Panc1 (cell line): Measurements from ENCODE around the gene CDC42.
"Not testable (repeated sequence)": the region's sequence is repeated elsewhere in the genome, so short reads cannot be mapped to it uniquely, and the experiment has no call there.

Experiments used
- POLR2AphosphoS5 ChIP-seq: IDR thresholded peaks from 2 replicates; pipeline ENCODE4 v1.6.1; 2012; ENCODE audit warnings: mild to moderate bottlenecking, low read depth, low read length, moderate library complexity
- SIN3A ChIP-seq: IDR thresholded peaks from 2 replicates; pipeline ENCODE4 v1.6.1; 2012; ENCODE audit warnings: low read depth, mild to moderate bottlenecking, low read length, moderate library complexity, borderline replicate concordance; ENCODE audit not compliant: insufficient read depth
- TF ChIP-seq, protein P1 (sequence below): fragments of 450-650 bp; IDR thresholded peaks from 2 replicates; pipeline ENCODE4 v1.5.1; 2017; ENCODE audit warnings: mild to moderate bottlenecking

DNA sequence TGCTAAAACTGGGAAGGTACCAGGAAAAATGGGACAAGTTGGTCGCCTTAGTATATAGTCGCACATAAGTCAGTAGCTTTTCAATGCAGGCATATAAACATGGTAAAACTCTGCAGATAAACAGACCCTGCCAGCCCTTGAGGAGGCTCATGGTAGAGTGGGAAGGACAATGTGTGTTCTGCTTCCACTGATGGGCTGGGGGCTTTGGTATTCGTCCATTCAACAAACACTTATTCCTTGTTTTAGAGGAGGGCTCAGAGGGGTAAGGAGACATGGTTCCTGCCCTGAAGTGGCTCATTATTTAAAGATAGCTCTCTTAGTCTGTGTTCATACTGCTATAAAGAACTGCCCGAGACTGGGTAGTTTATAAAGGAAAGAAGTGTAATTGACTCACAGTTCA, 39.8 kb upstream of the CDC42 start:
- TF ChIP-seq, protein P1, sequence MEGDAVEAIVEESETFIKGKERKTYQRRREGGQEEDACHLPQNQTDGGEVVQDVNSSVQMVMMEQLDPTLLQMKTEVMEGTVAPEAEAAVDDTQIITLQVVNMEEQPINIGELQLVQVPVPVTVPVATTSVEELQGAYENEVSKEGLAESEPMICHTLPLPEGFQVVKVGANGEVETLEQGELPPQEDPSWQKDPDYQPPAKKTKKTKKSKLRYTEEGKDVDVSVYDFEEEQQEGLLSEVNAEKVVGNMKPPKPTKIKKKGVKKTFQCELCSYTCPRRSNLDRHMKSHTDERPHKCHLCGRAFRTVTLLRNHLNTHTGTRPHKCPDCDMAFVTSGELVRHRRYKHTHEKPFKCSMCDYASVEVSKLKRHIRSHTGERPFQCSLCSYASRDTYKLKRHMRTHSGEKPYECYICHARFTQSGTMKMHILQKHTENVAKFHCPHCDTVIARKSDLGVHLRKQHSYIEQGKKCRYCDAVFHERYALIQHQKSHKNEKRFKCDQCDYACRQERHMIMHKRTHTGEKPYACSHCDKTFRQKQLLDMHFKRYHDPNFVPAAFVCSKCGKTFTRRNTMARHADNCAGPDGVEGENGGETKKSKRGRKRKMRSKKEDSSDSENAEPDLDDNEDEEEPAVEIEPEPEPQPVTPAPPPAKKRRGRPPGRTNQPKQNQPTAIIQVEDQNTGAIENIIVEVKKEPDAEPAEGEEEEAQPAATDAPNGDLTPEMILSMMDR, result not testable (repeated sequence)
- TF ChIP-seq POLR2AphosphoS5, SIN3A: not testable (repeated sequence)
